ENCODE data around the gene PLS3. TPM values are rescaled to one million over a fixed set of nuclear protein-coding genes. Genes with fewer than 3 reads are reported as not detected.

PLS3 gene
- total RNA-seq, 1 donor = 358 TPM

GRCh38 chrX:115694028-115694427, 133.1 kb downstream of the PLS3 start:
- no peaks in the 10 kb centered on the region for H4K20me1 ChIP-seq (ENCODE audit: insufficient read depth, low read length)
- no peak overlapping the region for H3K4me3 ChIP-seq (ENCODE audit: insufficient read depth, low read length)
- no peak for TF ChIP-seq CTCF (IDR thresholded peaks at IDR 0.05; ENCODE audit: extremely low read depth, low read depth, low read length)
- H3K4me2 ChIP-seq (ENCODE audit: insufficient read depth, low read length) = no peak overlapping the region
- H3K36me3 ChIP-seq (ENCODE audit: insufficient read depth, low read length) = no peaks in the 10 kb centered on the region
- no peaks in the 10 kb centered on the region for H3K4me1 ChIP-seq (ENCODE audit: insufficient read depth, low read length)
- DNase-seq (ENCODE audit: insufficient read length, low spot score, missing footprints) = no peak
- H3K79me2 ChIP-seq (ENCODE audit: insufficient read depth, low read length) = no peaks in the 10 kb centered on the region
- no peak overlapping the region for H2AFZ ChIP-seq (ENCODE audit: low read length)
- H3K9me3 ChIP-seq (ENCODE audit: low read depth, low read length) = no peaks in the 10 kb centered on the region
- H3K27me3 ChIP-seq (ENCODE audit: insufficient read depth, low read length) = peaks cover 21% of the 10 kb centered on the region
- no peak overlapping the region for H3K27ac ChIP-seq (ENCODE audit: low read depth, low read length)

GRCh38 chrX:115696039-115696438, 135.1 kb downstream of the PLS3 start:
- no peak for TF ChIP-seq CTCF (IDR thresholded peaks at IDR 0.05; ENCODE audit: extremely low read depth, low read depth, low read length)
- DNase-seq (ENCODE audit: insufficient read length, low spot score, missing footprints) = no peak
- Histone ChIP-seq H3K4me2 (ENCODE audit: insufficient read depth, low read length) (no peak overlapping the region), H3K4me3 (ENCODE audit: insufficient read depth, low read length) (no peak overlapping the region), H3K79me2 (ENCODE audit: insufficient read depth, low read length) (no peaks in the 10 kb centered on the region), H3K27me3 (ENCODE audit: insufficient read depth, low read length) (peaks cover 21% of the 10 kb centered on the region), H3K9me3 (ENCODE audit: low read depth, low read length) (no peaks in the 10 kb centered on the region), H3K36me3 (ENCODE audit: insufficient read depth, low read length) (no peaks in the 10 kb centered on the region), H4K20me1 (ENCODE audit: insufficient read depth, low read length) (no peaks in the 10 kb centered on the region), H3K27ac (ENCODE audit: low read depth, low read length) (no peak overlapping the region), H2AFZ (ENCODE audit: low read length) (no peak overlapping the region), H3K4me1 (ENCODE audit: insufficient read depth, low read length) (no peaks in the 10 kb centered on the region)

- no peaks in the 10 kb centered on the region for H3K79me2 ChIP-seq (ENCODE audit: insufficient read depth, low read length)
These were observed 136.0 kb downstream of the PLS3 start for GRCh38 chrX:115696939-115697338.

GRCh38 chrX:115697806-115698205, 136.8 kb downstream of the PLS3 start:
- no peaks in the 10 kb centered on the region for H3K9me3 ChIP-seq (ENCODE audit: low read depth, low read length)
- no peak for TF ChIP-seq CTCF (IDR thresholded peaks at IDR 0.05; ENCODE audit: extremely low read depth, low read depth, low read length)
- H2AFZ ChIP-seq (ENCODE audit: low read length) = no peak overlapping the region
- no peak overlapping the region for H3K4me3 ChIP-seq (ENCODE audit: insufficient read depth, low read length)
- H3K79me2 ChIP-seq (ENCODE audit: insufficient read depth, low read length) = no peaks in the 10 kb centered on the region
- H3K27ac ChIP-seq (ENCODE audit: low read depth, low read length) = no peak overlapping the region
- H3K36me3 ChIP-seq (ENCODE audit: insufficient read depth, low read length) = no peaks in the 10 kb centered on the region
- no peak overlapping the region for H3K4me2 ChIP-seq (ENCODE audit: insufficient read depth, low read length)
- no peak for DNase-seq (ENCODE audit: insufficient read length, low spot score, missing footprints)
- H4K20me1 ChIP-seq (ENCODE audit: insufficient read depth, low read length) = no peaks in the 10 kb centered on the region
- no peaks in the 10 kb centered on the region for H3K4me1 ChIP-seq (ENCODE audit: insufficient read depth, low read length)
- H3K27me3 ChIP-seq (ENCODE audit: insufficient read depth, low read length) = peaks cover 21% of the 10 kb centered on the region

More at GRCh38 chrX:115696939-115697338, 136.0 kb downstream of the PLS3 start:
- no peak overlapping the region for H3K4me2 ChIP-seq (ENCODE audit: insufficient read depth, low read length)
- H3K9me3 ChIP-seq (ENCODE audit: low read depth, low read length) = no peaks in the 10 kb centered on the region
- H3K4me3 ChIP-seq (ENCODE audit: insufficient read depth, low read length) = no peak overlapping the region
- H4K20me1 ChIP-seq (ENCODE audit: insufficient read depth, low read length) = no peaks in the 10 kb centered on the region
- H3K27me3 ChIP-seq (ENCODE audit: insufficient read depth, low read length) = peaks cover 21% of the 10 kb centered on the region
- H3K4me1 ChIP-seq (ENCODE audit: insufficient read depth, low read length) = no peaks in the 10 kb centered on the region
- no peak for DNase-seq (ENCODE audit: insufficient read length, low spot score, missing footprints)
- H3K36me3 ChIP-seq (ENCODE audit: insufficient read depth, low read length) = no peaks in the 10 kb centered on the region
- no peak for TF ChIP-seq CTCF (IDR thresholded peaks at IDR 0.05; ENCODE audit: extremely low read depth, low read depth, low read length)
- H2AFZ ChIP-seq (ENCODE audit: low read length) = no peak overlapping the region
- no peak overlapping the region for H3K27ac ChIP-seq (ENCODE audit: low read depth, low read length)

Small RNA genes within 50 kb of the gene (small RNA-seq; reads per million reads assigned to genes)
- not detected for gene RF00264

Measured in osteoblast (primary cell).